H9 (cell line): Measurements from ENCODE around the gene TMEM252. TPM values are rescaled to one million over a fixed set of nuclear protein-coding genes. Genes with fewer than 3 reads are reported as not detected.

Source experiments
- DNase-seq: peaks from one replicate; pipeline ENCODE4 v3.0.0-alpha.2; 2017
- H2AFZ ChIP-seq: one replicate; pipeline ENCODE4 v1.6.1; 2013; ENCODE audit warnings: mild to moderate bottlenecking, low read length, control low read depth, moderate library complexity
- H2AK5ac ChIP-seq: 2 replicates; pipeline ENCODE4 v1.6.1; 2013; ENCODE audit warnings: low read length, control low read depth, mixed read lengths; ENCODE audit not compliant: insufficient read length
- H2BK120ac ChIP-seq: one replicate; pipeline ENCODE4 v1.6.1; 2013; ENCODE audit warnings: low read depth, mild to moderate bottlenecking, low read length, control low read depth, inconsistent platforms; ENCODE audit not compliant: poor library complexity, severe bottlenecking
- H2BK12ac ChIP-seq: 2 replicates; pipeline ENCODE4 v1.6.1; 2013; ENCODE audit warnings: low read length, control low read depth, mixed read lengths, low read depth; ENCODE audit not compliant: insufficient read length
- H2BK15ac ChIP-seq: 2 replicates; pipeline ENCODE4 v1.6.1; 2013; ENCODE audit warnings: low read depth, low read length, control low read depth
- H2BK20ac ChIP-seq: one replicate; pipeline ENCODE4 v1.6.1; 2013; ENCODE audit warnings: low read depth, mild to moderate bottlenecking, low read length, control low read depth, inconsistent platforms; ENCODE audit not compliant: poor library complexity, severe bottlenecking
- H2BK5ac ChIP-seq: 2 replicates; pipeline ENCODE4 v1.6.1; 2013; ENCODE audit warnings: low read length, control low read depth, mixed read lengths; ENCODE audit not compliant: insufficient read length
- H3K14ac ChIP-seq: 2 replicates; pipeline ENCODE4 v1.6.1; 2013; ENCODE audit warnings: low read length, control low read depth; ENCODE audit not compliant: insufficient read depth
- H3K18ac ChIP-seq: 2 replicates; pipeline ENCODE4 v1.6.1; 2013; ENCODE audit warnings: low read depth, mild to moderate bottlenecking, mixed read lengths, low read length, control low read depth; ENCODE audit not compliant: insufficient read length
- H3K23ac ChIP-seq: 2 replicates; pipeline ENCODE4 v1.6.1; 2013; ENCODE audit warnings: low read length, control low read depth, mixed read lengths, low read depth; ENCODE audit not compliant: insufficient read length
- H3K23me2 ChIP-seq: 2 replicates; pipeline ENCODE4 v1.6.1; 2013; ENCODE audit warnings: low read depth, mild to moderate bottlenecking, mixed read lengths, low read length, control low read depth; ENCODE audit not compliant: insufficient read length, poor library complexity, severe bottlenecking
- H3K27ac ChIP-seq: 2 replicates; pipeline ENCODE4 v1.5.1; 2013; ENCODE audit warnings: low read length, control low read depth, mixed read lengths, low read depth; ENCODE audit not compliant: insufficient read length
- H3K27me3 ChIP-seq: 2 replicates; pipeline ENCODE4 v1.6.1; 2013; ENCODE audit warnings: low read length, control low read depth, inconsistent platforms; ENCODE audit not compliant: insufficient read depth
- H3K4ac ChIP-seq: 2 replicates; pipeline ENCODE4 v1.6.1; 2013; ENCODE audit warnings: low read depth, mild to moderate bottlenecking, control low read depth, inconsistent platforms, low read length, moderate library complexity
- H3K4me1 ChIP-seq: 2 replicates; pipeline ENCODE4 v1.6.1; 2013; ENCODE audit warnings: low read length, control low read depth, inconsistent platforms; ENCODE audit not compliant: insufficient read depth
- H3K4me2 ChIP-seq: 2 replicates; pipeline ENCODE4 v1.6.1; 2013; ENCODE audit warnings: low read length, control low read depth, mixed read lengths; ENCODE audit not compliant: insufficient read length, insufficient read depth
- H3K56ac ChIP-seq: 2 replicates; pipeline ENCODE4 v1.6.1; 2013; ENCODE audit warnings: low read depth, mild to moderate bottlenecking, mixed read lengths, low read length, control low read depth; ENCODE audit not compliant: insufficient read length
- H3K79me1 ChIP-seq: 2 replicates; pipeline ENCODE4 v1.6.1; 2013; ENCODE audit warnings: low read depth, mild to moderate bottlenecking, moderate library complexity, low read length, control low read depth, inconsistent platforms; ENCODE audit not compliant: insufficient read depth, poor library complexity, severe bottlenecking
- H3K79me2 ChIP-seq: 2 replicates; pipeline ENCODE4 v1.6.1; 2013; ENCODE audit warnings: low read length, control low read depth, inconsistent platforms; ENCODE audit not compliant: insufficient read depth
- H3K9ac ChIP-seq: 2 replicates; pipeline ENCODE4 v1.6.1; 2013; ENCODE audit warnings: low read length, control low read depth, mixed read lengths; ENCODE audit not compliant: insufficient read length; ENCODE audit errors: extremely low read depth
- H3K9me3 ChIP-seq: one replicate; pipeline ENCODE4 v1.6.1; 2013; ENCODE audit warnings: low read depth, low read length, inconsistent platforms; ENCODE audit not compliant: control insufficient read depth
- H3T11ph ChIP-seq: one replicate; pipeline ENCODE4 v1.6.1; 2013; ENCODE audit warnings: mild to moderate bottlenecking, low read length, control low read depth, inconsistent platforms
- H4K20me1 ChIP-seq: one replicate; pipeline ENCODE4 v1.6.1; 2013; ENCODE audit not compliant: control insufficient read depth, insufficient read length, insufficient read depth
- H4K5ac ChIP-seq: 2 replicates; pipeline ENCODE4 v1.6.1; 2013; ENCODE audit warnings: low read depth, mild to moderate bottlenecking, mixed read lengths, low read length, control low read depth; ENCODE audit not compliant: insufficient read length
- H4K8ac ChIP-seq: replicated peaks from 2 replicates; pipeline ENCODE4 v1.6.1; 2013; ENCODE audit warnings: low read length, control low read depth, mixed read lengths, low read depth; ENCODE audit not compliant: insufficient read length
- H4K91ac ChIP-seq: 2 replicates; pipeline ENCODE4 v1.6.1; 2013; ENCODE audit warnings: low read depth, mild to moderate bottlenecking, moderate library complexity, mixed read lengths, low read length, control low read depth; ENCODE audit not compliant: insufficient read length
- H3K27ac Mint-ChIP-seq, 3 experiments: 2 replicates in 2 of 3; 3 replicates in 1 of 3; pipeline ENCODE4 v1.8.0; 2020 to 2021; ENCODE audit warnings: mixed read lengths in 3 of 3, mild to moderate bottlenecking in 1 of 3, moderate library complexity in 1 of 3
- H3K27me3 Mint-ChIP-seq: 2 replicates; pipeline ENCODE4 v1.8.0; 2021; ENCODE audit warnings: low read depth, mild to moderate bottlenecking, moderate library complexity, mixed read lengths
- H3K36me3 Mint-ChIP-seq, 3 experiments: 2 replicates in 2 of 3; 3 replicates in 1 of 3; pipeline ENCODE4 v1.8.0; 2020 to 2021; ENCODE audit warnings: low read depth in 3 of 3, mixed read lengths in 3 of 3; ENCODE audit not compliant: insufficient read depth in 1 of 3
- H3K4me1 Mint-ChIP-seq, 2 experiments: 2 replicates each; pipeline ENCODE4 v1.8.0; 2020; ENCODE audit warnings: mixed read lengths in 2 of 2
- H3K4me3 Mint-ChIP-seq, 2 experiments: 2 replicates in 1 of 2; 3 replicates in 1 of 2; pipeline ENCODE4 v1.8.0; 2020 to 2021; ENCODE audit warnings: mild to moderate bottlenecking in 2 of 2, mixed read lengths in 2 of 2, moderate library complexity in 1 of 2
- H3K9me3 Mint-ChIP-seq, 2 experiments: 2 replicates in 1 of 2; 3 replicates in 1 of 2; pipeline ENCODE4 v1.8.0; 2020; ENCODE audit warnings: mild to moderate bottlenecking in 2 of 2, mixed read lengths in 2 of 2, moderate library complexity in 1 of 2
- WGBS: extraction: QIAGEN DNeasy Blood & Tissue Kit; methylation state at CpG from one replicate; pipeline ENCODE4 v1.1.7; 2013; ENCODE audit warnings: missing lambda C conversion rate, low lambda C conversion rate, mixed read lengths; ENCODE audit not compliant: insufficient read length; ENCODE audit errors: extremely low coverage; 5-methylcytosine and 5-hydroxymethylcytosine counted together
- total RNA-seq: library from RNA; stranded (reverse); gene quantifications from 2 replicates; pipeline ENCODE4 v1.2.1, GENCODE V29; 2021
- TF ChIP-seq, protein P1 (sequence below): fragments of 200-600 bp; sonication (generic); conservative IDR thresholded peaks from 3 replicates; pipeline ENCODE4 v1.8.0; 2021; ENCODE audit warnings: antibody characterized with exemption, mild to moderate bottlenecking

The TMEM252 gene
- total RNA-seq, 1 experiment from 2014 or later = not detected

DNA sequence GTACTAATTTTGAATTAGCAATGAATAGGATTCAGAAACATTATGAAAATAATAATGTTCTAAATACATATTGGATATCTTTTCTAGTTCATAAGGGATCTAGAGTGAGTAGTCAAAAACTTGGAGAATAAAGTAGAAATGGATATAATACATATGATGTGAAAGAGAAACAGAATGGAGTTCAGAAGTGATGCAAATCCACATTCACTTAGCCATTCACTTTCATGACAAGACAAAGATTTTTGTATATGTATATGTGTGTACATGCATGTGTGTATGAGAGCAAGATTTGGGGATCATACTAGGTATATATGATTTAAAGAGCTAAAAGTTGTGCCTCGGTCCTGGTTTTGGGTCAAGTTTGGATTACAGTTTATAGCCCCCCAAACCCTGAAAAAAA is 34.1 kb downstream of the TMEM252 start:
- H3K23ac ChIP-seq = no peak overlapping the region
- H3K4me2 ChIP-seq = no peak overlapping the region
- no peak overlapping the region for H3K56ac ChIP-seq
- H2AK5ac ChIP-seq = no peak overlapping the region
- no peaks in the 10 kb centered on the region for H3K4me1 ChIP-seq
- H3K27ac Mint-ChIP-seq = no peak overlapping the region
- WGBS = no CpG with 5 or more reads among the region's 1 CpG
- TF ChIP-seq, protein P1, sequence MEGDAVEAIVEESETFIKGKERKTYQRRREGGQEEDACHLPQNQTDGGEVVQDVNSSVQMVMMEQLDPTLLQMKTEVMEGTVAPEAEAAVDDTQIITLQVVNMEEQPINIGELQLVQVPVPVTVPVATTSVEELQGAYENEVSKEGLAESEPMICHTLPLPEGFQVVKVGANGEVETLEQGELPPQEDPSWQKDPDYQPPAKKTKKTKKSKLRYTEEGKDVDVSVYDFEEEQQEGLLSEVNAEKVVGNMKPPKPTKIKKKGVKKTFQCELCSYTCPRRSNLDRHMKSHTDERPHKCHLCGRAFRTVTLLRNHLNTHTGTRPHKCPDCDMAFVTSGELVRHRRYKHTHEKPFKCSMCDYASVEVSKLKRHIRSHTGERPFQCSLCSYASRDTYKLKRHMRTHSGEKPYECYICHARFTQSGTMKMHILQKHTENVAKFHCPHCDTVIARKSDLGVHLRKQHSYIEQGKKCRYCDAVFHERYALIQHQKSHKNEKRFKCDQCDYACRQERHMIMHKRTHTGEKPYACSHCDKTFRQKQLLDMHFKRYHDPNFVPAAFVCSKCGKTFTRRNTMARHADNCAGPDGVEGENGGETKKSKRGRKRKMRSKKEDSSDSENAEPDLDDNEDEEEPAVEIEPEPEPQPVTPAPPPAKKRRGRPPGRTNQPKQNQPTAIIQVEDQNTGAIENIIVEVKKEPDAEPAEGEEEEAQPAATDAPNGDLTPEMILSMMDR = no peak
- no peak overlapping the region for H3T11ph ChIP-seq
- no peak overlapping the region for H4K8ac ChIP-seq
- no peak overlapping the region for H2AFZ ChIP-seq
- no peaks in the 10 kb centered on the region for H3K23me2 ChIP-seq
- H3K4me3 Mint-ChIP-seq = no peak overlapping the region
- no peak for DNase-seq
- no peak overlapping the region for H2BK120ac ChIP-seq
- no peak overlapping the region for H3K9ac ChIP-seq
- peaks cover 2 to 17% of the 10 kb centered on the region in 2 experiments; a peak in 2 of 5 replicates for H3K9me3 Mint-ChIP-seq
- peaks cover 99% of the 10 kb centered on the region for H3K27me3 Mint-ChIP-seq
- no peaks in the 10 kb centered on the region for H3K36me3 Mint-ChIP-seq
- H3K18ac ChIP-seq = no peak overlapping the region
- no peak overlapping the region for H3K14ac ChIP-seq
- H4K5ac ChIP-seq = no peak overlapping the region
- H3K9me3 ChIP-seq = no peaks in the 10 kb centered on the region
- H2BK5ac ChIP-seq = no peak overlapping the region
- H3K27ac ChIP-seq = no peak overlapping the region
- H3K79me1 ChIP-seq = no peaks in the 10 kb centered on the region
- H2BK15ac ChIP-seq = no peak overlapping the region
- H3K27me3 ChIP-seq = peaks cover 54% of the 10 kb centered on the region
- peaks cover 5 to 7% of the 10 kb centered on the region in 2 experiments for H3K4me1 Mint-ChIP-seq
- H4K91ac ChIP-seq = no peak overlapping the region
- no peaks in the 10 kb centered on the region for H3K79me2 ChIP-seq
- no peak overlapping the region for H3K4ac ChIP-seq
- H2BK12ac ChIP-seq = no peak overlapping the region
- no peak overlapping the region for H2BK20ac ChIP-seq
- H4K20me1 ChIP-seq = no peaks in the 10 kb centered on the region
